ENCODE data around the gene CBLN4. TPM values are rescaled to one million over a fixed set of nuclear protein-coding genes. Genes with fewer than 3 reads are reported as not detected.

The CBLN4 gene
- total and polyA plus RNA-seq, 2 of the 8 experiments (the other 6 are each of a cell fraction or from before 2014, with no cell fraction given): 0.03 to 0.13 TPM

- Histone ChIP-seq H2BK12ac (ENCODE audit: low read depth, low read length) (no peak overlapping the region), H2AFZ (ENCODE audit: low read length) (no peak overlapping the region), H2AK5ac (ENCODE audit: low read depth, low read length) (no peak overlapping the region), H2BK120ac (replicated peaks; ENCODE audit: low read depth, low read length) (no peak overlapping the region), H3K14ac (ENCODE audit: insufficient read length) (no peak overlapping the region), H4K8ac (ENCODE audit: extremely low read depth, insufficient read depth, low read length) (no peak overlapping the region), H3K23me2 (ENCODE audit: low read depth, low read length) (no peaks in the 10 kb centered on the region; the same call in 1 of the 2 replicates), H3K4ac (replicated peaks; ENCODE audit: insufficient read length, low read depth, low read length) (no peak overlapping the region), H2BK5ac (ENCODE audit: low read depth, low read length) (no peak overlapping the region), H3K9ac (replicated peaks in 1 of 4; ENCODE audit: extremely low read depth in 1 of 4, low read depth in 3 of 4, low read length in 3 of 4) (no peak overlapping the region), H3K79me2 (ENCODE audit: control insufficient read depth in 1 of 2, insufficient read depth in 2 of 2, low read length in 2 of 2) (no peaks in the 10 kb centered on the region), H3K79me1 (ENCODE audit: low read depth, low read length) (no peaks in the 10 kb centered on the region), H4K20me1 (replicated peaks in 1 of 2; ENCODE audit: control insufficient read depth in 1 of 2, insufficient read depth in 2 of 2, low read length in 2 of 2) (no peaks in the 10 kb centered on the region), H3K4me1 (replicated peaks in 1 of 4; ENCODE audit: control insufficient read depth in 3 of 4, insufficient read depth in 4 of 4, low read length in 3 of 4) (no peaks in the 10 kb centered on the region), H3K56ac (replicated peaks; ENCODE audit: insufficient read length, low read depth, low read length) (no peak overlapping the region), H3K27me3 (replicated peaks in 1 of 4; ENCODE audit: control insufficient read depth in 3 of 4, extremely low read depth in 1 of 4, insufficient read depth in 3 of 4, low read length in 3 of 4) (no peaks in the 10 kb centered on the region), H3K36me3 (ENCODE audit: control insufficient read depth in 2 of 4, insufficient read depth in 4 of 4, low read length in 3 of 4) (no peaks in the 10 kb centered on the region), H3K18ac (ENCODE audit: extremely low read depth, low read length) (no peak overlapping the region), H3K9me3 (ENCODE audit: insufficient read depth in 2 of 2, low read depth in 1 of 2, low read length in 1 of 2) (peaks cover 68 to 87% of the 10 kb centered on the region in 2 experiments), H3K4me2 (ENCODE audit: insufficient read depth in 1 of 2, low read depth in 2 of 2, low read length in 2 of 2) (no peak overlapping the region), H2BK15ac (ENCODE audit: low read length) (no peak overlapping the region), H4K5ac (ENCODE audit: insufficient read length, low read depth, low read length) (no peak overlapping the region), H3K23ac (ENCODE audit: insufficient read length) (no peak overlapping the region), H4K91ac (replicated peaks; ENCODE audit: insufficient read length, low read length) (no peak overlapping the region), H2BK20ac (ENCODE audit: low read length) (no peak overlapping the region), H3K27ac (ENCODE audit: low read depth, low read length) (no peak overlapping the region), H3K4me3 (ENCODE audit: extremely low read depth in 1 of 4, insufficient read depth in 2 of 4, low read depth in 3 of 4, low read length in 4 of 4) (no peak overlapping the region)
- POLR2A ChIA-PET (ENCODE audit: partially characterized antibody): no interaction called here
- FAIRE-seq (no peak), DNase-seq (ENCODE audit: low read depth in 1 of 2, low spot score in 2 of 2) (no peak)
- TF ChIP-seq EZH2 (IDR thresholded peaks at IDR 0.05; ENCODE audit: low read depth, low read length, severe bottlenecking): no peak
- TF ChIP-seq CEBPB (IDR thresholded peaks at IDR 0.05; ENCODE audit: low read depth, low read length): no peak
- TF ChIP-seq SP4 (IDR thresholded peaks at IDR 0.05; ENCODE audit: low read length): no peak
- TF ChIP-seq MAFK (IDR thresholded peaks at IDR 0.05; ENCODE audit: low read depth, low read length): no peak
- TF ChIP-seq ATF3 (IDR thresholded peaks at IDR 0.05; ENCODE audit: insufficient read depth, low read depth, low read length): no peak
- no peak for TF ChIP-seq TAF7 (optimal IDR thresholded peaks at IDR 0.05; ENCODE audit: borderline replicate concordance, low read depth, low read length)
- TF ChIP-seq ATF2 (IDR thresholded peaks at IDR 0.05; ENCODE audit: low read length): no peak
- 76% methylated on average over 5 of the region's 6 CpGs; no CpG with 5 or more reads in 1 of the 2 experiments for WGBS, 2 experiments (ENCODE audit: extremely low coverage in 1 of 2, insufficient coverage in 1 of 2, insufficient read length in 1 of 2, insufficient replicate concordance in 2 of 2, low coverage in 1 of 2, low lambda C conversion rate in 2 of 2, missing lambda C conversion rate in 1 of 2)
- CTCF ChIA-PET (ENCODE audit: partially characterized antibody): no interaction called here
Observed at GRCh38 chr20:55977690-55978459, 27.4 kb downstream of the CBLN4 start.

All from H1 (cell line).